HCT116 (cell line): ENCODE data around the gene GOLGA5. TPM values are rescaled to one million over a fixed set of nuclear protein-coding genes. Genes with fewer than 3 reads are reported as not detected.
A peak's percentile ranks its signal among the peaks of the same experiment; 100 is the strongest.

ENCODE experiments used
- ATAC-seq: fragments of 200-7000 bp; cut with Tn5 transposase; 2 replicates; pipeline ENCODE4 v1.9.1; 2020; ENCODE audit warnings: mild to moderate bottlenecking, moderate library complexity
- BruUV-seq: library from RNA; stranded (reverse); fragments of 400-500 nt; replicated peaks from 2 replicates; lab custom pipeline; 2021; lab: Mats Ljungman, UMichigan
- CTCF ChIA-PET: fragments of 300-600 bp; sonication (Branson Sonifier 250); formaldehyde crosslinking; loops from one replicate; lab custom pipeline; 2021; ENCODE audit warnings: antibody characterized with exemption; lab: Charles Lee
- POLR2A ChIA-PET: fragments of 300-600, 350-600 bp; sonication (Branson Sonifier 250); formaldehyde crosslinking; loops from one replicate; lab custom pipeline; 2021; ENCODE audit warnings: antibody characterized with exemption; lab: Charles Lee
- RAD21 ChIA-PET, 2 experiments: fragments of 300-600 bp; sonication (Branson Sonifier 250); formaldehyde crosslinking; loops; one replicate each; lab custom pipeline; 2023; ENCODE audit warnings: low total read pairs in 2 of 2; ENCODE audit not compliant: uncharacterized antibody in 2 of 2, unreplicated experiment in 2 of 2, low non-redundant PET in 1 of 2; lab: Charles Lee
- DNase-seq: peaks from one replicate; pipeline ENCODE4 v3.0.0-alpha.2; 2010; ENCODE audit warnings: low read depth, low spot score
- H2AFZ ChIP-seq: fragments of 200-600 bp; shearing (Covaris generic), sonication (generic); 2 replicates; pipeline ENCODE4 v1.6.1; 2017; ENCODE audit warnings: low read depth, mixed run types, mixed read lengths, antibody characterized with exemption, low read length; ENCODE audit not compliant: poor library complexity, severe bottlenecking
- H3K27ac ChIP-seq: 2 replicates; pipeline ENCODE4 v1.5.1; 2012; ENCODE audit warnings: low read depth, low read length
- H3K27me3 ChIP-seq: fragments of 200-600 bp; sonication (generic); 2 replicates; pipeline ENCODE4 v1.6.1; 2016; ENCODE audit warnings: mixed run types, low read length, mixed read lengths; ENCODE audit not compliant: insufficient read depth
- H3K36me3 ChIP-seq, 2 experiments: fragments of 200-500 bp in 1 of 2; fragments of 200-600 bp in 1 of 2; sonication (Bioruptor generic) in 1 of 2; sonication (generic) in 1 of 2; 2 replicates each; pipeline versions ENCODE4 v1.5.1 to v1.6.1; 2014 to 2016; ENCODE audit warnings: low read length in 2 of 2, inconsistent platforms in 1 of 2, mixed read lengths in 1 of 2, mixed run types in 1 of 2; ENCODE audit not compliant: insufficient read depth in 2 of 2, control insufficient read depth in 1 of 2
- H3K4me1 ChIP-seq, 2 experiments: fragments of 200-600 bp in 1 of 2; sonication (generic) in 1 of 2; 2 replicates each; pipeline versions ENCODE4 v1.5.1 to v1.6.1; 2012 to 2017; ENCODE audit warnings: low read length in 2 of 2, inconsistent platforms in 1 of 2, mild to moderate bottlenecking in 1 of 2, mixed read lengths in 1 of 2, mixed run types in 1 of 2, moderate library complexity in 1 of 2; ENCODE audit not compliant: insufficient read depth in 2 of 2, control insufficient read depth in 1 of 2
- H3K4me2 ChIP-seq: fragments of 200-600 bp; sonication (generic); 2 replicates; pipeline ENCODE4 v1.6.1; 2017; ENCODE audit warnings: mixed run types, low read length, mixed read lengths
- H3K4me3 ChIP-seq, 2 experiments: fragments of 200-600 bp in 1 of 2; sonication (generic) in 1 of 2; replicated peaks in 1 of 2; 2 replicates each; pipeline ENCODE4 v1.5.1; 2011 to 2016; ENCODE audit warnings: low read length in 2 of 2, control low read depth in 1 of 2, low read depth in 1 of 2, mild to moderate bottlenecking in 1 of 2, mixed read lengths in 1 of 2, mixed run types in 1 of 2
- H3K79me2 ChIP-seq: fragments of 200-600 bp; sonication (generic); 2 replicates; pipeline ENCODE4 v1.6.1; 2017; ENCODE audit warnings: mild to moderate bottlenecking, mixed run types, low read length, moderate library complexity, mixed read lengths; ENCODE audit not compliant: insufficient read depth
- H3K9ac ChIP-seq: fragments of 200-600 bp; sonication (generic); 2 replicates; pipeline ENCODE4 v1.6.1; 2016; ENCODE audit warnings: low read length, mixed read lengths
- H3K9me2 ChIP-seq: fragments of 200-600 bp; sonication (generic), shearing (Covaris generic); 2 replicates; pipeline ENCODE4 v1.6.1; 2017; ENCODE audit warnings: mixed run types, mild to moderate bottlenecking, moderate library complexity; ENCODE audit not compliant: insufficient read depth
- H3K9me3 ChIP-seq, 2 experiments: fragments of 200-500 bp in 1 of 2; fragments of 200-600 bp in 1 of 2; sonication (Bioruptor generic) in 1 of 2; sonication (generic) in 1 of 2; 2 replicates each; pipeline ENCODE4 v1.6.1; 2014 to 2017; ENCODE audit warnings: low read length in 2 of 2, mixed read lengths in 2 of 2, inconsistent platforms in 1 of 2, low read depth in 1 of 2, mild to moderate bottlenecking in 1 of 2, mixed run types in 1 of 2, moderate library complexity in 1 of 2; ENCODE audit not compliant: control insufficient read depth in 1 of 2, insufficient read depth in 1 of 2
- H4K20me1 ChIP-seq: fragments of 200-600 bp; sonication (generic), shearing (Covaris generic); 2 replicates; pipeline ENCODE4 v1.6.1; 2017; ENCODE audit warnings: mixed run types, mild to moderate bottlenecking, moderate library complexity; ENCODE audit not compliant: insufficient read depth
- ATF3 ChIP-seq: IDR thresholded peaks from 2 replicates; pipeline ENCODE4 v1.6.1; 2012
- CEBPB ChIP-seq: IDR thresholded peaks from 2 replicates; pipeline ENCODE4 v1.6.1; 2012; ENCODE audit warnings: low read depth
- EZH2 ChIP-seq: fragments of 200-600 bp; sonication (generic); IDR thresholded peaks from 2 replicates; pipeline ENCODE4 v1.6.1; 2017; ENCODE audit warnings: antibody characterized with exemption, mixed run types
- FOSL1 ChIP-seq: IDR thresholded peaks from 2 replicates; pipeline ENCODE4 v1.6.1; 2012; ENCODE audit warnings: low read depth
- JUND ChIP-seq: IDR thresholded peaks from 2 replicates; pipeline ENCODE4 v1.6.1; 2012
- POLR2AphosphoS5 ChIP-seq: IDR thresholded peaks from 2 replicates; pipeline ENCODE4 v1.6.1; 2011; ENCODE audit warnings: mild to moderate bottlenecking, low read depth, low read length, moderate library complexity
- RAD21 ChIP-seq: IDR thresholded peaks from 2 replicates; pipeline ENCODE4 v1.6.1; 2012; ENCODE audit warnings: low read depth, mild to moderate bottlenecking
- REST ChIP-seq: IDR thresholded peaks from 2 replicates; pipeline ENCODE4 v1.6.1; 2012; ENCODE audit warnings: low read depth
- SIN3A ChIP-seq: IDR thresholded peaks from 2 replicates; pipeline ENCODE4 v1.6.1; 2012; ENCODE audit warnings: low read depth
- SP1 ChIP-seq: IDR thresholded peaks from 2 replicates; pipeline ENCODE4 v1.6.1; 2012; ENCODE audit warnings: low read depth
- SRF ChIP-seq: IDR thresholded peaks from 2 replicates; pipeline ENCODE4 v1.6.1; 2012; ENCODE audit warnings: low read depth
- TCF7L2 ChIP-seq: IDR thresholded peaks from 2 replicates; pipeline ENCODE4 v1.7.0; 2011; ENCODE audit warnings: borderline replicate concordance, inconsistent platforms; ENCODE audit not compliant: insufficient read depth, insufficient read length; ENCODE audit errors: extremely low read depth
- YY1 ChIP-seq: IDR thresholded peaks from 2 replicates; pipeline ENCODE4 v1.6.1; 2011; ENCODE audit warnings: low read length, low read depth, moderate library complexity, mild to moderate bottlenecking; ENCODE audit not compliant: insufficient replicate concordance; ENCODE audit errors: extremely low read depth
- ZBTB33 ChIP-seq: IDR thresholded peaks from 2 replicates; pipeline ENCODE4 v1.6.1; 2011; ENCODE audit warnings: mild to moderate bottlenecking, low read length, moderate library complexity; ENCODE audit not compliant: insufficient replicate concordance; ENCODE audit errors: extremely low read depth
- ZFX ChIP-seq: fragments of 450-650 bp; IDR thresholded peaks from 2 replicates; pipeline ENCODE4 v1.6.1; 2017
- ZNF274 ChIP-seq: fragments of 200-500 bp; sonication (Bioruptor generic); IDR thresholded peaks from 2 replicates; pipeline ENCODE4 v1.6.1; 2014; ENCODE audit warnings: mild to moderate bottlenecking, low read depth, low read length, inconsistent platforms
- intact Hi-C: fragments of 100-400 bp; cut with micrococcal nuclease; formaldehyde crosslinking; loops from 2 replicates; pipeline ENCODE4 v1.10.0; 2022
- total RNA-seq: library from RNA; stranded (reverse); gene quantifications from one replicate; pipeline ENCODE4 v1.2.1, GENCODE V29; 2021; ENCODE audit not compliant: unreplicated experiment
- TF ChIP-seq, protein P1 (sequence below), 3 experiments: fragments of 200-600 bp in 1 of 3; sonication (generic) in 1 of 3; IDR thresholded peaks in 2 of 3; conservative IDR thresholded peaks in 1 of 3; 2 replicates each; pipeline ENCODE4 v1.5.1; 2012 to 2017; ENCODE audit warnings: low read depth in 2 of 3, low read length in 2 of 3, antibody characterized with exemption in 1 of 3, borderline replicate concordance in 1 of 3, control low read depth in 1 of 3, mild to moderate bottlenecking in 1 of 3, mixed read lengths in 1 of 3, mixed run types in 1 of 3, moderate library complexity in 1 of 3; ENCODE audit not compliant: insufficient read depth in 1 of 3

The GOLGA5 gene
- total RNA-seq, 1 experiment from 2014 or later = 24.4 TPM

DNA sequence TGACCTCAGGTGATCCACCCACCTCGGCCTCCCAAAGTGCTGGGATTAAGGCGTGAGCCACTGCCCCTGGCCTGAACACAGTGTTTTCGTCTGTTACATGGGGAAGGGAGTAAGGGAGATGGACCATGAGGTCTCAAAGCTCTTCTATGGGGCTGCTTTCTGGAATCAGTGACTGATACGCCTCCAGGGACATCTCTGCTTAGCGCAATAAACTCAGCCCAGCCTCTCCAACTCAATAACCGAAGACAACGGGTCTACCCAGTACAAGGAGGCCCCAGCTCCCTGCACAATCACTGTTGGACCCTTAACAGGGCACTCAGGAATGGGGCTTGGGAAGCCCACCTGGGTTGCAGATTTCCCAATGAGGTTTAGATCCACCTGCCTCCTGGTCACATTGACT lies 86.2 kb downstream of the GOLGA5 start (continued):
- TF ChIP-seq SP1 = no peak

DNA sequence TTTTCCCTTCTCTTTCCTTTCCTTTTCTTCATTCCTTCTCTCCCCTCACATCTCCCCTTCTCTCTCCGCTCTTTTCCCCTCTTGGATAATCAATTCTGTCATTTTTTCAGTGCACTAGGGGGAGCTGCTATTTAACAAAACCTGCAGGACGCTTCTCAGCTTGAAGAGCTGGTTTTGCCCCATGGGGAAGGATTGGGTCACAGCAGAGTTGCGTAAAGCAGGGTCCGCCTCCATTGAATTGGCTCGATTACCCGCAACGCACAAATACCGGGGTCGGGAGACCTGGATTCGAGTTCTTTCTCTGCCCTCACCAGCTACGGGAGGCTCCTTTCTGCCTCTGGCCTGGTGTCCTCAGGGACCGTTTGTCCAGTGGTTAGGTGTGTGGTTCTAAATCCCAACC lies 86.7 kb downstream of the GOLGA5 start:
- no peak overlapping the region for H3K4me3 ChIP-seq
- TF ChIP-seq JUND (no peak), ZFX (no peak), POLR2AphosphoS5 (no peak), FOSL1 (no peak), TCF7L2 (no peak), RAD21 (peak; percentile 79), ZBTB33 (no peak), YY1 (no peak), ATF3 (no peak), REST (no peak), SP1 (no peak), SIN3A (no peak), ZNF274 (no peak), SRF (no peak), EZH2 (no peak), CEBPB (peak; percentile 71)
- TF ChIP-seq, protein P1, sequence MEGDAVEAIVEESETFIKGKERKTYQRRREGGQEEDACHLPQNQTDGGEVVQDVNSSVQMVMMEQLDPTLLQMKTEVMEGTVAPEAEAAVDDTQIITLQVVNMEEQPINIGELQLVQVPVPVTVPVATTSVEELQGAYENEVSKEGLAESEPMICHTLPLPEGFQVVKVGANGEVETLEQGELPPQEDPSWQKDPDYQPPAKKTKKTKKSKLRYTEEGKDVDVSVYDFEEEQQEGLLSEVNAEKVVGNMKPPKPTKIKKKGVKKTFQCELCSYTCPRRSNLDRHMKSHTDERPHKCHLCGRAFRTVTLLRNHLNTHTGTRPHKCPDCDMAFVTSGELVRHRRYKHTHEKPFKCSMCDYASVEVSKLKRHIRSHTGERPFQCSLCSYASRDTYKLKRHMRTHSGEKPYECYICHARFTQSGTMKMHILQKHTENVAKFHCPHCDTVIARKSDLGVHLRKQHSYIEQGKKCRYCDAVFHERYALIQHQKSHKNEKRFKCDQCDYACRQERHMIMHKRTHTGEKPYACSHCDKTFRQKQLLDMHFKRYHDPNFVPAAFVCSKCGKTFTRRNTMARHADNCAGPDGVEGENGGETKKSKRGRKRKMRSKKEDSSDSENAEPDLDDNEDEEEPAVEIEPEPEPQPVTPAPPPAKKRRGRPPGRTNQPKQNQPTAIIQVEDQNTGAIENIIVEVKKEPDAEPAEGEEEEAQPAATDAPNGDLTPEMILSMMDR (IDR thresholded peaks at IDR 0.05 in 2 of 3, conservative IDR thresholded peaks at IDR 0.05 in 1 of 3; ENCODE audit: borderline replicate concordance in 1 of 3, insufficient read depth in 1 of 3, low read depth in 2 of 3, low read length in 2 of 3) = peak; percentile 49 to 69 (median 55); a peak in 5 of 6 replicates
- TF ChIP-seq, all 23 proteins: peak for 3
- DNase-seq (peak; percentile 22), ATAC-seq (peak; percentile 90)
- ChIA-PET POLR2A (no interaction called here), CTCF (interaction anchor here (1.0 to 1.5 kb wide), 5 partner anchors 66 to 338 kb away, joined by 3 to 5 read pairs (median 5); partner anchors contain the start of gene ITPK1), RAD21 (no interaction called here)
- intact Hi-C loops = loop anchor here (1.0 to 2.0 kb wide), 2 partner anchors 258 to 338 kb away; no protein-coding TSS in a partner anchor
- Histone ChIP-seq H3K79me2 (no peaks in the 10 kb centered on the region), H3K9me3 (no peaks in the 10 kb centered on the region), H3K4me1 (no peaks in the 10 kb centered on the region; a peak in 2 of 4 replicates), H2AFZ (no peak overlapping the region), H4K20me1 (no peaks in the 10 kb centered on the region), H3K36me3 (no peaks in the 10 kb centered on the region), H3K27me3 (peaks cover 4% of the 10 kb centered on the region), H3K4me2 (peak overlapping the region; percentile 13; the same call in 1 of the 2 replicates), H3K9me2 (no peaks in the 10 kb centered on the region), H3K27ac (no peak overlapping the region), H3K9ac (no peak overlapping the region)
- no TSS peak for BruUV-seq
